Loucy (cell line): Measurements from ENCODE around the gene CAMKV.

ENCODE experiments used
- H2AFZ ChIP-seq: fragments of 200-600 bp; sonication (generic); 2 replicates; pipeline ENCODE4 v1.6.0; 2016; ENCODE audit warnings: antibody characterized with exemption, mild to moderate bottlenecking, low read length, moderate library complexity
- H3F3A ChIP-seq: fragments of 200-600 bp; 2 replicates; pipeline ENCODE4 v1.6.0; 2016; ENCODE audit warnings: antibody characterized with exemption, low read depth, mild to moderate bottlenecking
- H3K27me3 ChIP-seq: fragments of 200-600 bp; sonication (generic); 2 replicates; pipeline ENCODE4 v1.6.1; 2014; ENCODE audit warnings: low read length, mild to moderate bottlenecking; ENCODE audit not compliant: insufficient read depth, poor library complexity, severe bottlenecking
- H3K36me3 ChIP-seq: fragments of 200-600 bp; sonication (generic); 2 replicates; pipeline ENCODE4 v1.6.1; 2016; ENCODE audit warnings: low read length; ENCODE audit not compliant: insufficient read depth
- H3K4me1 ChIP-seq: fragments of 200-600 bp; sonication (generic); 2 replicates; pipeline ENCODE4 v1.5.1; 2014; ENCODE audit warnings: low read length, mild to moderate bottlenecking; ENCODE audit not compliant: insufficient read depth, poor library complexity, severe bottlenecking
- H3K4me2 ChIP-seq: fragments of 200-600 bp; sonication (generic); 2 replicates; pipeline ENCODE4 v1.6.0; 2014; ENCODE audit warnings: antibody characterized with exemption, low read length, low read depth, mild to moderate bottlenecking; ENCODE audit not compliant: poor library complexity, severe bottlenecking
- H3K4me3 ChIP-seq: fragments of 200-600 bp; sonication (generic); 2 replicates; pipeline ENCODE4 v1.5.1; 2014; ENCODE audit warnings: low read length, mild to moderate bottlenecking, mixed read lengths; ENCODE audit not compliant: poor library complexity, severe bottlenecking
- H3K79me2 ChIP-seq: fragments of 200-600 bp; sonication (generic); 2 replicates; pipeline ENCODE4 v1.6.1; 2014; ENCODE audit warnings: low read length; ENCODE audit not compliant: insufficient read depth
- H3K9ac ChIP-seq: fragments of 200-600 bp; sonication (generic); 2 replicates; pipeline ENCODE4 v1.6.0; 2014; ENCODE audit warnings: mild to moderate bottlenecking, low read depth, low read length, moderate library complexity; ENCODE audit not compliant: poor library complexity, severe bottlenecking
- H3K9me2 ChIP-seq: fragments of 200-600 bp; sonication (generic); replicated peaks from 2 replicates; pipeline ENCODE4 v1.6.1; 2016; ENCODE audit warnings: low read depth, low read length, mixed read lengths
- H3K9me3 ChIP-seq: fragments of 200-600 bp; sonication (generic); 2 replicates; pipeline ENCODE4 v1.6.1; 2014; ENCODE audit warnings: mild to moderate bottlenecking, antibody characterized with exemption, low read length, low read depth; ENCODE audit not compliant: insufficient read depth
- H4K20me1 ChIP-seq: fragments of 200-600 bp; sonication (generic); 2 replicates; pipeline ENCODE4 v1.6.0; 2014; ENCODE audit warnings: antibody characterized with exemption, low read length, mild to moderate bottlenecking; ENCODE audit not compliant: insufficient read depth, poor library complexity, severe bottlenecking
- CTCF ChIP-seq: fragments of 200-600 bp; sonication (generic); conservative IDR thresholded peaks from 2 replicates; pipeline ENCODE4 v1.5.1; 2014; ENCODE audit warnings: mild to moderate bottlenecking, antibody characterized with exemption, low read length
- EZH2phosphoT487 ChIP-seq: fragments of 200-600 bp; IDR thresholded peaks from 2 replicates; pipeline ENCODE4 v1.6.1; 2018; ENCODE audit warnings: antibody characterized with exemption, mild to moderate bottlenecking, moderate library complexity, borderline replicate concordance

The CAMKV gene

DNA sequence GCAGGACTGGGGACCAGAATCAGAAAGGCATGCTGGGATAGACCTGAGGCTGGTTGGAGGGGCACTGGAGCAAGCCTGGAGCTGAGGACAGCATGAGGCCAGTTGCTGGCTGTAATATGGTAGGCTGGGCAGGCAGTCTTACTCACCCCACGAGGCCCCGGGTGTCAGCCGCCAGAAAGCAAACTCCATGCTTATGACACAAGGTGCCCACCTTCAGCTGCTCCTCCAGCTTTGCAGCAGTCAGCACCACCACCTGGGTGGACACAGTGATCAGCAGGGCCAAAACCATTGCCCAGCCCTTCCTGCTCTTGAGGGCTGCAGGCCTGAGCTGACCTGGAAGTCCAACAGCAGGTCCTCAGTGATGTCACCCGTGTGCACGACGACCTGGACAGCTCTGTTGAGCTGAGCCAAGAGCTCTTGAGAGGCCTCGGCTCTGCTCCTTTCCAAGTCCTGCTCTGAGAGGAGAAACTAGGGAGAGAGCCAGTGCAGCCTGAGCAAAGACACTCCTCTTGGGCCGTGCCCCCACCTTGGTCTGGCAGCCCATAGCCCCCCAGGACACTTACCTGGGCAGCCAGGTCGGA is 56.7 kb downstream of the CAMKV start:
- H3K4me3 ChIP-seq = peak overlapping the region; percentile 79
- H3K9me2 ChIP-seq = no peaks in the 10 kb centered on the region
- H4K20me1 ChIP-seq = no peaks in the 10 kb centered on the region
- peak overlapping the region; percentile 89 for H3K9ac ChIP-seq
- peaks cover 38% of the 10 kb centered on the region for H3K79me2 ChIP-seq
- no peaks in the 10 kb centered on the region for H3F3A ChIP-seq
- H3K4me2 ChIP-seq = peak overlapping the region; percentile 95
- peaks cover 67% of the 10 kb centered on the region for H3K4me1 ChIP-seq
- H2AFZ ChIP-seq = no peak overlapping the region
- H3K27me3 ChIP-seq = no peaks in the 10 kb centered on the region
- no peaks in the 10 kb centered on the region for H3K36me3 ChIP-seq
- TF ChIP-seq CTCF (no peak), EZH2phosphoT487 (no peak)
- H3K9me3 ChIP-seq = no peaks in the 10 kb centered on the region
